HG03378 (cell line): Measurements from ENCODE around the gene POU2AF1.

Experiments used
- ATAC-seq: cut with Tn5 transposase; IDR thresholded peaks from one replicate; pipeline ENCODE4 v1.9.1; 2021; ENCODE audit warnings: mild to moderate bottlenecking, moderate library complexity; ENCODE audit not compliant: unreplicated experiment

Gene POU2AF1

GRCh38 chr11:111378861-111379601 lies at the start of gene POU2AF1:
Gene POU2AF1 (minus strand): TSS chr11:111379275. CDS start chr11:111379177, 98 bp downstream.
- peak; percentile 49 for ATAC-seq

- no peak for ATAC-seq
These were observed 49.2 kb upstream of the POU2AF1 start for GRCh38 chr11:111428113-111428876.

GRCh38 chr11:111427471-111427912 lies 48.4 kb upstream of the POU2AF1 start:
- ATAC-seq, result no peak

- ATAC-seq, result no peak
These were observed 47.5 kb upstream of the POU2AF1 start for GRCh38 chr11:111426617-111427016.

GRCh38 chr11:111423250-111423615 lies 44.2 kb upstream of the POU2AF1 start:
- no peak for ATAC-seq

GRCh38 chr11:111422494-111423249 lies 43.6 kb upstream of the POU2AF1 start:
- peak; percentile 61 for ATAC-seq

- no peak for ATAC-seq
These were observed 42.2 kb upstream of the POU2AF1 start for GRCh38 chr11:111421251-111421650.

- no peak for ATAC-seq
These were observed 40.7 kb upstream of the POU2AF1 start for GRCh38 chr11:111419641-111420327.

GRCh38 chr11:111419181-111419580 lies 40.1 kb upstream of the POU2AF1 start:
- no peak for ATAC-seq

- no peak for ATAC-seq
These were observed 39.3 kb upstream of the POU2AF1 start for GRCh38 chr11:111418436-111418787.

GRCh38 chr11:111417766-111418435 lies 38.8 kb upstream of the POU2AF1 start:
- peak; percentile 34 for ATAC-seq

- ATAC-seq, result peak; percentile 64
These were observed 38.1 kb upstream of the POU2AF1 start for GRCh38 chr11:111417011-111417765.

- ATAC-seq, result no peak
These were observed 37.3 kb upstream of the POU2AF1 start for GRCh38 chr11:111416231-111416960.

GRCh38 chr11:111414936-111415335 lies 35.9 kb upstream of the POU2AF1 start:
- no peak for ATAC-seq

GRCh38 chr11:111414267-111414931 lies 35.3 kb upstream of the POU2AF1 start:
- peak; percentile 23 for ATAC-seq

GRCh38 chr11:111413849-111414248 lies 34.8 kb upstream of the POU2AF1 start:
- ATAC-seq, result no peak

GRCh38 chr11:111412293-111412692 lies 33.2 kb upstream of the POU2AF1 start:
- no peak for ATAC-seq

- ATAC-seq, result no peak
These were observed 32.4 kb upstream of the POU2AF1 start for GRCh38 chr11:111411456-111411855.
